Measurements from ENCODE around the gene PLEKHB2.
A peak's percentile ranks its signal among the peaks of the same experiment; 100 is the strongest.
"Not testable (repeated sequence)": the region's sequence is repeated elsewhere in the genome, so short reads cannot be mapped to it uniquely, and the experiment has no call there.

Gene PLEKHB2

DNA sequence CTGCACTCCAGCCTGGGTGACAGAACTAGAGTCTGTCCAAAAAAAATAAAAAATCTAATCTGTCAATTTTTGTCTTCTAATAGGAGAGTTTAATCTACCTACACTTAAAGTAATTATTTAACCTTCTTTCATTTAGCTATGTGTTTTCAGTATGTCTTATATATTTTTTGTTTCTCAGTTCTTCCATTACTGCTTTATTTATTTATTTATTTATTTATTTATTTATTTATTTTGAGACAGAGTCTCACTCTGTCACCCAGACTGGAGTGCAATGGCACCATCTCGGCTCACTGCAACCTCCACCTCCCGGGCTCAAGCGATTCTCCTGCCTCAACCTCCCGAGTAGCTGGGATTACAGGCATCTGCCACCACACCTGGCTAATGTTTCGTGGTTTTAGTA lies 60.4 kb downstream of the PLEKHB2 start:
- in situ Hi-C loops (cut with HindIII; ENCODE audit: low pct_ligation_motif_present, low pct_unique_long_range_greater_than_20kb, low sequenced_read_pairs) = not testable (repeated sequence)

DNA sequence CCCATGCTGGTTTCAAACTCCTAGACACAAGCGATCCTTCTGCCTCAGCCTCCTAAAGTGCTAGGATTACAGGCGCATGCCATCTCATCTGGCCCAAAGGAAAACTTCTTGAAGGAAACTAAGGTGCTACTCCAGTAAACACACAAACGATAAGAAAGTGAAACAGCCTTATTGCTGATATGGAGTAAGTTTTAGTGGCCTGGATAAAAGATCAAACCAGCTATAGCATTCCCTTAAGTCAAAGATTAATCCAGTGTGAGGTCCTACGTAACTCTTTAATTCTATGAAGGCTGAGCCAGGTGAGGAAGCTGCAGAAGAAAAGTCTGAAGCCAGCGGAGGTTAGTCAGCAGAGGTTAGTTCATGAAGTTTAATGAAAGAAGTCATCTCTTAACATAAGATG lies 63.4 kb downstream of the PLEKHB2 start:
- in situ Hi-C loops (cut with HindIII; ENCODE audit: low pct_ligation_motif_present, low pct_unique_long_range_greater_than_20kb, low sequenced_read_pairs) = no loop called here
- no peak for DNase-seq

More for the DNA sequence above, 60.4 kb downstream of the PLEKHB2 start:
- not testable (repeated sequence) for DNase-seq

DNA sequence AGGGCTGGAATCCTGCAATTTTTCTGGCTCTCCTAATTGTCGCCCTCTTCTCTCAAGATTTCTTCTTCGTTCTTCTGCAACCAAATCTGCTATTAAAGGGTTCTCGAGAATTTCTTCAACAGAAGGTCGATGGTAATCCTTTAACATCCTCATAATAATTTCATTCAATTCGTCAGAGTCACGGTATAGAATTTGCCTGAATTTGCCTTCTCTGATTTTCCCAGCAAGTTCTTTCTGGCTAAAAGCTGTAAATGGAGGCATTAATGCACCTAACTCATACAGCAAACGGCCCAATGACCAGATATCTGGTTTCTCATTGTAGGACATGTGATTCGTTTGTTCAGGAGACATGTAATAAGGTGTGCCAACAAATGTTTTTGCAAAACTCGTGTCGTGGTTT lies 72.9 kb downstream of the PLEKHB2 start:
- in situ Hi-C loops (cut with HindIII; ENCODE audit: low pct_ligation_motif_present, low pct_unique_long_range_greater_than_20kb, low sequenced_read_pairs); DNase-seq: not testable (repeated sequence)

DNA sequence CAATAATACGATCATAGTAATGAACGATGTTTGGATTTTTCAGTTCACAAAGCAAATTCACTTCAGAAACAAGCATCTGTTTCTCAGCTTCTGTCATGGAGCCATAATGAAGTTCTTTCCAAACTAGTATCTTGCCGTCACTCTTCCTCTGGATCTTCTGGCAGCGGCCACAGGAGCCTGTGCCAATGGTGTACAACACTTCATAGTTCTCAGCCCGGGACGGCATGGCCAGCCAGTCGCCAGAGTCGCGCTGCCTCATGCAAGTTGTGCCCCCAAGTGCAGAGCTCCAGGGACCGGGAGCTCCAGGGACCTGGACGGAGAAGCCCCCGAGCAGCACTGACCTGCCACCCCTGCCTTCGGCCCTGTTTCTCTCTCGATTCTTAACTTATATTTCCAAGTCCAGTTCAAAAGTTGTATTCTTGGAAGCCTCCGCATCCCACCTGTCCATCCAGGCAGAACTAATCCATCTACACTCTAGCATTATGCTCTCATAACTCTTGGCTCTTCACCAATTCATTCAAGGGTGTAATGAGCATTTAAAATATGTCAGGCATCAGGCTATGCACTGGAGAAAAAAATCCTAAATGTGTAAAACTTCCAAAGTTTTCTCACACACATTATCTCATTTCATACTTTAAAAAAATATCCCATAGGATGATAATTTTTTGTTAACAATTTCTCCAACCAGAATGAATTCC lies 73.7 kb downstream of the PLEKHB2 start:
- DNase-seq = peak; percentile 10
- in situ Hi-C loops (cut with HindIII; ENCODE audit: low pct_ligation_motif_present, low pct_unique_long_range_greater_than_20kb, low sequenced_read_pairs) = not testable (repeated sequence)

DNA sequence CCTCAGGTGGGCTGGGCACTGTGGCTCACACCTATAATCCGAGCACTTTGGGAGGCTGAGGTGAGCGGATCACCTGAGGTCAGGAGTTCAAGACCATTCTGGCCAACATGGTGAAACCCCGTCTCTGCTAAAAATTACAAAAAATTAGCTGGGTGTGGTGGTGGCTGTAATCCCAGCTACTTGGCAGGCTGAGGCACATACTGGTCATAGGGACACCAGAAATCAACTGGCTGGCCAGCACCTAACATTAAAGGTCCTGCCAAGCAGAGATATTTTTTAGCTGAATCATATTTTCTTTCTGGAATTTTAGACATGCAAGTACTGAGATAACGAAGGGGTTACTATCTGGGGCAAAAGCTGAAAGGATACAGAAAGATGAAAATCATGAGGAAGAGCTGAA lies 76.3 kb downstream of the PLEKHB2 start:
- in situ Hi-C loops (cut with HindIII; ENCODE audit: low pct_ligation_motif_present, low pct_unique_long_range_greater_than_20kb, low sequenced_read_pairs) = not testable (repeated sequence)
- DNase-seq = peak; percentile 8

DNA sequence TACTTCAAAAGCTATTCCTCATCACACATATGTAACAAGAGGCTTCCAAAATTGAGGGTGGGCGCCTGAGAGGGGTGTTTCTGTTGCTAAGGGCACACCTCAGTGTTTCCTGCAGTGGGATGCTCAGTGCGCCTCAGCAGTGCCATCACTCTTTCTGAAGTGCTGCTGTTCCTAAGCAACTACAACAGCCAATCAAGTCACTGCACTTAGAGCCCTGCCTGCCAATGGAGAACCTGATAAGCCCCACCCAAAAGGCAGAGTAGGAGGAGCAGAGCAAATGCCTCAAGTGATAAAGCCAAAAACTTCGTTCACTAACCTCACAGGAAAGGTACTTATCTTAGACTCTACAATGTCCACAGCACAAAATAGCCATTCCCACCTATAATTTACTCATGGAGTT lies 88.3 kb downstream of the PLEKHB2 start:
- in situ Hi-C loops (cut with HindIII; ENCODE audit: low pct_ligation_motif_present, low pct_unique_long_range_greater_than_20kb, low sequenced_read_pairs); DNase-seq: not testable (repeated sequence)

DNA sequence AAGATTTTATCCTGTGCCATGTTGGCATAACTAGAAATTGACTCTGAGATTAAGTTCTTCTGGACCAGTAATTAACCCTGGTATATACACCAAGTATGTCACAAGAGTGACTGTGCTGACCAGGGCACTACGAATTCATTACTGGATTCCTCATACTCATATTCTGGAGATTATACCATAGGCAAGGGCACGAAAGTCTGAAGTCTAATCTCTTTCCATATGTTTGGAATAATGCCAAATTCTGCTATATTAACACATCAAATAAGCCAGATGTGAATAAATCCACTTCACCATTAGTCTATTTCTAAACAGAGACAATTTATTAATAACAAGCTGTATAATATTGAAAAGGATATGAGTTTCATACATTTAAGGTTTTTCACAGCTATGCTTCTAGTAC lies 91.0 kb downstream of the PLEKHB2 start:
- in situ Hi-C loops (cut with HindIII; ENCODE audit: low pct_ligation_motif_present, low pct_unique_long_range_greater_than_20kb, low sequenced_read_pairs); DNase-seq: not testable (repeated sequence)

Measured in ACHN (cell line).